Endothelial cell of umbilical vein (primary cell): ENCODE measurements around the gene WDR90. TPM values are rescaled to one million over a fixed set of nuclear protein-coding genes. Genes with fewer than 3 reads are reported as not detected.
"Not testable (repeated sequence)": the region's sequence is repeated elsewhere in the genome, so short reads cannot be mapped to it uniquely, and the experiment has no call there.

Source experiments
- BruUV-seq: library from RNA; stranded (reverse); fragments of 400-500 nt; replicated peaks from 2 replicates; lab custom pipeline; 2021; lab: Mats Ljungman, UMichigan
- CTCF ChIA-PET: fragments of 300-600, 350-600 bp; sonication (Branson Sonifier 250); formaldehyde crosslinking; loops from one replicate; lab custom pipeline; 2021; ENCODE audit warnings: antibody characterized with exemption, inconsistent platforms; lab: Charles Lee
- POLR2A ChIA-PET: fragments of 300-600, 350-600 bp; sonication (Branson Sonifier 250); formaldehyde crosslinking; loops from one replicate; lab custom pipeline; 2021; ENCODE audit warnings: antibody characterized with exemption, inconsistent platforms; lab: Charles Lee
- DNase-seq: peaks from one replicate; pipeline ENCODE4 v3.0.0-alpha.2; 2011; ENCODE audit warnings: low read depth, low spot score
- FAIRE-seq: peaks from 2 replicates; lab custom pipeline; 2011; peaks lifted over from hg19 to GRCh38; lab: Jason Lieb, UNC
- H2AFZ ChIP-seq: 2 replicates; pipeline ENCODE4 v1.6.0; 2012; ENCODE audit warnings: low read depth, low read length, control low read depth, inconsistent platforms
- H3K27ac ChIP-seq: 2 replicates; pipeline ENCODE4 v1.5.1; 2011; ENCODE audit warnings: low read depth, mild to moderate bottlenecking, control low read depth, low read length, moderate library complexity; ENCODE audit not compliant: insufficient read depth
- H3K27me3 ChIP-seq, 2 experiments: 2 replicates each; pipeline versions ENCODE4 v1.6.0 to v1.6.1; 2011; ENCODE audit warnings: low read length in 2 of 2, mixed read lengths in 1 of 2; ENCODE audit not compliant: control insufficient read depth in 2 of 2, insufficient read depth in 2 of 2
- H3K36me3 ChIP-seq, 2 experiments: 2 replicates in 1 of 2; 3 replicates in 1 of 2; pipeline ENCODE4 v1.5.1; 2011; ENCODE audit warnings: low read length in 2 of 2, mild to moderate bottlenecking in 1 of 2, moderate library complexity in 1 of 2; ENCODE audit not compliant: control insufficient read depth in 2 of 2, insufficient read depth in 2 of 2; ENCODE audit errors: extremely low read depth in 1 of 2
- H3K4me1 ChIP-seq: 3 replicates; pipeline ENCODE4 v1.5.1; 2011; ENCODE audit warnings: mild to moderate bottlenecking, low read length; ENCODE audit not compliant: control insufficient read depth, insufficient read depth; ENCODE audit errors: extremely low read depth
- H3K4me2 ChIP-seq: 2 replicates; pipeline ENCODE4 v1.6.1; 2011; ENCODE audit warnings: low read length, control low read depth, mixed read lengths; ENCODE audit not compliant: insufficient read depth
- H3K4me3 ChIP-seq, 3 experiments: fragments of 200-600 bp in 1 of 3; sonication (generic), shearing (Covaris generic) in 1 of 3; replicated peaks in 1 of 3; 2 replicates each; pipeline ENCODE4 v1.5.1; 2011 to 2016; ENCODE audit warnings: control low read depth in 3 of 3, low read length in 3 of 3, mild to moderate bottlenecking in 2 of 3, inconsistent platforms in 1 of 3, low read depth in 1 of 3, moderate library complexity in 1 of 3; ENCODE audit not compliant: insufficient read depth in 1 of 3
- H3K79me2 ChIP-seq: 2 replicates; pipeline ENCODE4 v1.6.0; 2012; ENCODE audit warnings: low read length, inconsistent platforms; ENCODE audit not compliant: control insufficient read depth, insufficient read depth
- H3K9ac ChIP-seq: replicated peaks from 2 replicates; pipeline ENCODE3; 2011; ENCODE audit warnings: low read length, control low read depth; ENCODE audit not compliant: insufficient read depth; ENCODE audit errors: extremely low read depth
- H3K9me1 ChIP-seq: replicated peaks from 3 replicates; pipeline ENCODE4 v1.6.0; 2011; ENCODE audit warnings: mild to moderate bottlenecking, low read length; ENCODE audit not compliant: control insufficient read depth, insufficient read depth; ENCODE audit errors: extremely low read depth
- H3K9me3 ChIP-seq: replicated peaks from 2 replicates; pipeline ENCODE4 v1.5.1; 2012; ENCODE audit warnings: low read length, inconsistent platforms; ENCODE audit not compliant: control insufficient read depth, insufficient read depth
- H4K20me1 ChIP-seq: replicated peaks from 2 replicates; pipeline ENCODE3; 2011; ENCODE audit warnings: mild to moderate bottlenecking, low read length; ENCODE audit not compliant: control insufficient read depth, insufficient read depth; ENCODE audit errors: extremely low read depth
- EZH2 ChIP-seq: IDR thresholded peaks from 2 replicates; pipeline ENCODE4 v1.6.1; 2012; ENCODE audit warnings: borderline replicate concordance, low read depth, mild to moderate bottlenecking, moderate library complexity, low read length, inconsistent platforms; ENCODE audit not compliant: severe bottlenecking
- FOS ChIP-seq: IDR thresholded peaks from 2 replicates; pipeline ENCODE4 v1.6.1; 2011; ENCODE audit warnings: mild to moderate bottlenecking, low read length, moderate library complexity, borderline replicate concordance; ENCODE audit not compliant: insufficient read depth
- GATA2 ChIP-seq: IDR thresholded peaks from 2 replicates; pipeline ENCODE4 v1.7.0; 2011; ENCODE audit warnings: low read depth, mild to moderate bottlenecking, moderate library complexity, mixed read lengths, low read length; ENCODE audit not compliant: insufficient read length, insufficient read depth
- POLR2A ChIP-seq: IDR thresholded peaks from 2 replicates; pipeline ENCODE4 v1.6.1; 2012; ENCODE audit warnings: low read depth, mild to moderate bottlenecking, control low read depth, low read length
- POLR2AphosphoS5 ChIP-seq: IDR thresholded peaks from 2 replicates; pipeline ENCODE4 v1.6.1; 2012; ENCODE audit warnings: low read depth, mild to moderate bottlenecking, control low read depth, low read length, moderate library complexity; ENCODE audit not compliant: insufficient read depth
- dilution Hi-C: fragments of 300-500 bp; cut with MboI; formaldehyde crosslinking; loops from one replicate; pipeline ENCODE4 v1.15.0; 2019; ENCODE audit warnings: low sequenced_read_pairs; ENCODE audit not compliant: extremely low pct_ligation_motif_present
- intact Hi-C: fragments of 100-400 bp; cut with micrococcal nuclease; formaldehyde crosslinking; loops from one replicate; pipeline ENCODE4 v1.10.0; 2022
- polyA plus RNA-seq, 4 experiments: library from polyadenylated mRNA; depleted of rRNA in 3 of 4; stranded (reverse) in 3 of 4; unstranded in 1 of 4; fragments of >200 nt; gene quantifications; 2 replicates each; pipeline versions ENCODE4 v1.2.1 to v1.2.3, GENCODE V29; 2011 to 2012; ENCODE audit warnings: missing spikeins in 1 of 4
- total RNA-seq: library from RNA; stranded (reverse); gene quantifications from 2 replicates; pipeline ENCODE4 v1.2.3, GENCODE V29; 2021
- TF ChIP-seq, protein P1 (sequence below): IDR thresholded peaks from 2 replicates; pipeline ENCODE4 v1.6.1; 2011; ENCODE audit not compliant: insufficient read depth, insufficient read length

WDR90 gene
- total and polyA plus RNA-seq, 2 donors (not counting 3 experiments of a cell fraction or from before 2014, with no cell fraction given), result 22.2 to 51.8 TPM

DNA sequence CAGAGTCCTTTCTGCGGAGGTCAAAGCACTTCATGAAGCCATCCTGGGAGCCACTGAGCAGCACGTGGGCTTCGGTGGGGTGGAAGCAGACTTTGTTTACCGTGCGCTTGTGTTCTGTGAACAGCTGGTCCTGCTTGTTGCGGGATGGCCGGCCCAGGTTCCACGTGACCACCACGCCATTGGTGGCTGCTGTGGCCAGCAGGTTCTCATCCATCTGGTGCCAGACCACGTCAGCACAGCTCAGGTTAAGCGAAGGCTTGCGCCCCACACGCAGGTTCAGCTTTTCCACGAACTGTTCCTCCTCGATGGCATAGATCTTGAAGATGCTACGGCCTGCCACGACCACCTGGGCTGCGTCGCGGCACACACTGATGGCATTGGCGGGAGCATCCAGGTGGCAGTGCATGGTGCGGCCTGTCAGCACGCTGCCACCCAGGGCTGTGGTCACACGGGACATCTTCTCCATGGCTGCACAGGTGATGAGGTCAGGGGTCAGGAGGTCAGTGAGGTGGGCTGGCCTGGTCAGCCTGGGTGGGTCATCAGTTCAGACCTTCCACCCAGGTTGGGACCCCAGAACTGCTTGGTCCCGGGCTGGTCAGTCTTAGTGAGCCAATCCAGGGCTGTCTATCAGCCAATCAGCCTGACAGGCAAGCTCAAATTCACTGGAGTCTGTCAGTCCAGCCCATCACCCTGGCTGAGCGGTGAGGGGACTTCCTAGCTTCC, 40.2 kb downstream of the WDR90 start:
- Histone ChIP-seq H3K9me1 (no peaks in the 10 kb centered on the region), H3K4me3 (peak overlapping the region; percentile 72 to 78 (median 78)), H3K36me3 (peaks cover 0 to 10% of the 10 kb centered on the region in 2 experiments), H3K9ac (peak overlapping the region; percentile 75), H3K4me2 (peak overlapping the region; percentile 69), H3K27me3 (peaks cover 16% of the 10 kb centered on the region in 2 experiments), H3K79me2 (no peaks in the 10 kb centered on the region), H3K4me1 (peaks cover 6% of the 10 kb centered on the region), H3K27ac (peak overlapping the region; percentile 49), H2AFZ (peak overlapping the region; percentile 76), H4K20me1 (no peaks in the 10 kb centered on the region), H3K9me3 (no peaks in the 10 kb centered on the region)
- ChIA-PET CTCF (interaction anchor here (1.2 to 1.6 kb wide), 5 partner anchors 14 to 31 kb away, joined by 3 to 8 read pairs (median 4); partner anchors contain the start of gene ANTKMT), POLR2A (no interaction called here)
- DNase-seq, result no peak
- intact Hi-C loops, result no loop called here
- no peak for FAIRE-seq
- dilution Hi-C loops, result no loop called here
- TF ChIP-seq GATA2 (no peak), POLR2AphosphoS5 (no peak), POLR2A (no peak), EZH2 (no peak), FOS (no peak)
- TF ChIP-seq, protein P1, sequence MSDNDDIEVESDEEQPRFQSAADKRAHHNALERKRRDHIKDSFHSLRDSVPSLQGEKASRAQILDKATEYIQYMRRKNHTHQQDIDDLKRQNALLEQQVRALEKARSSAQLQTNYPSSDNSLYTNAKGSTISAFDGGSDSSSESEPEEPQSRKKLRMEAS, result no peak
- BruUV-seq, result no TSS peak

DNA sequence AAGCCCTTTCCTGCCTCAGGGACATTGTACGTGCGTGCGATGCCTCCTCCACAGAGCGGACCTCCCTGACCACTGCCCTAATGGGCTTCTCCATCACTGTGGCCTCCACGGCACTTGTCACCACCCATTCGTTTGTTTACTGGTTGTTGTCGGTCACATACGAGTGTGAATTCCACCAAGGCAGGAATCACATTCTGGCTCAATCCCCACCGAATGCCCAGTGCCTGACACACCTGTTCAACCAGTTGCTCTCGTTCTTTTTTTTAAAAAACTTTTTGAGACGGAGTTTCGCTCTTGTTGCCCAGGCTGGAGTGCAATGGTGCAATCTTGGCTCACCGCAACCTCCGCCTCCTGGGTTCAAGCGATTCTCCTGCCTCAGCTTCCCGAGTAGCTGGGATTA, 42.1 kb downstream of the WDR90 start:
- POLR2A ChIA-PET, intact Hi-C loops, H3K4me3 ChIP-seq, H3K9me3 ChIP-seq, dilution Hi-C loops, FAIRE-seq, DNase-seq, H4K20me1 ChIP-seq, H3K27ac ChIP-seq, H3K4me1 ChIP-seq, BruUV-seq, H3K4me2 ChIP-seq, H3K9ac ChIP-seq, H2AFZ ChIP-seq, H3K79me2 ChIP-seq, H3K36me3 ChIP-seq, H3K9me1 ChIP-seq: not testable (repeated sequence)
- peaks cover 32 to 34% of the 10 kb centered on the region in 2 experiments for H3K27me3 ChIP-seq
- CTCF ChIA-PET, result interaction anchor here (1.6 kb wide), 1 partner anchor 29 kb away, joined by 6 read pairs; the partner anchor contains the start of gene ANTKMT
